Stimulated activated CD4-positive, alpha-beta T cell treated with anti-CD3 and anti-CD28 coated beads, TNF-alpha, amount 100 ng/mL, for 4 hours (primary cell): Measurements from ENCODE around the gene CUX1.

Experiments
- DNase-seq, 3 experiments: peaks; one replicate each; pipeline ENCODE4 v3.0.0-alpha.2; 2020; ENCODE audit warnings: low read depth in 3 of 3

CUX1 gene

DNA sequence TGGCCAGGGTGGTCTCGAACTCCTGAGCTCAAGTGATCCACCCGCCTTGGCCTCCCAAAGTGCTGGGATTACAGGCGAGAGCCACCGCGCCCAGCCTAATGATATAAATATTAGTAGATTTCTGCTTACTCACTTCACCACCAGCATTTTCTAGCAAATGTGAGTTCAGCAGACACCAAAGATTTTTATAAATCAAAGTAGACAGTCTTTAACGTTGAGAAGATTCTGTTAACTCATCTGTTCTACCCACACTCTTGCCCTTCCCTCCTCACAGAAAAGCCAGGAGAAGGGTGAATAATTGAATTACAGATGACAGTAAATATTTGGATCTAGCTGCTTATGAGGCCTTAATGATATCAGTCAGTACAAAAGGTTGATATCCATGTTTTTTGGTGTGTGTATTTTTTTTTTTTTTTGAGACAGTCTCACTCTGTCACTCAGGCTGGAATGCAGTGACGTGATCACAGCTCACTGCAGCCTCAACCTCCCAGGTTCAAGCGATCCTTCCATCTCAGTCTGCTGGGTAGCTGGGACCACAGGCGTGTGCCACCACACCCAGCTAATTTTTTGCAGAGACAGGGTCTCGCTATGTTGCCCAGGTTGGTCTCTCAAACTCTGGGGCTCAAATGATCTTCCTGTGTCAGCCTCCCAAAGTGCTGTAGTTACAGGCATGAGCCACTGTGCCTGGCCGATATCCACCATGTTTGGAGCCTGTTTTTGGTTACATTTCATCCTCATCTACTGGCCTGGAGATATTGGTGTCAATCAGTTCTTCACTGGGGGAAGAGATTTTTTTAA is 120.5 kb downstream of the CUX1 start:
- DNase-seq = no peak

- no peak for DNase-seq
Observed at GRCh38 chr7:101939136-101939695, 121.8 kb downstream of the CUX1 start.

GRCh38 chr7:101940151-101940550 is 122.7 kb downstream of the CUX1 start:
- no peak for DNase-seq

GRCh38 chr7:101940830-101941229 is 123.4 kb downstream of the CUX1 start:
- DNase-seq = no peak

DNA sequence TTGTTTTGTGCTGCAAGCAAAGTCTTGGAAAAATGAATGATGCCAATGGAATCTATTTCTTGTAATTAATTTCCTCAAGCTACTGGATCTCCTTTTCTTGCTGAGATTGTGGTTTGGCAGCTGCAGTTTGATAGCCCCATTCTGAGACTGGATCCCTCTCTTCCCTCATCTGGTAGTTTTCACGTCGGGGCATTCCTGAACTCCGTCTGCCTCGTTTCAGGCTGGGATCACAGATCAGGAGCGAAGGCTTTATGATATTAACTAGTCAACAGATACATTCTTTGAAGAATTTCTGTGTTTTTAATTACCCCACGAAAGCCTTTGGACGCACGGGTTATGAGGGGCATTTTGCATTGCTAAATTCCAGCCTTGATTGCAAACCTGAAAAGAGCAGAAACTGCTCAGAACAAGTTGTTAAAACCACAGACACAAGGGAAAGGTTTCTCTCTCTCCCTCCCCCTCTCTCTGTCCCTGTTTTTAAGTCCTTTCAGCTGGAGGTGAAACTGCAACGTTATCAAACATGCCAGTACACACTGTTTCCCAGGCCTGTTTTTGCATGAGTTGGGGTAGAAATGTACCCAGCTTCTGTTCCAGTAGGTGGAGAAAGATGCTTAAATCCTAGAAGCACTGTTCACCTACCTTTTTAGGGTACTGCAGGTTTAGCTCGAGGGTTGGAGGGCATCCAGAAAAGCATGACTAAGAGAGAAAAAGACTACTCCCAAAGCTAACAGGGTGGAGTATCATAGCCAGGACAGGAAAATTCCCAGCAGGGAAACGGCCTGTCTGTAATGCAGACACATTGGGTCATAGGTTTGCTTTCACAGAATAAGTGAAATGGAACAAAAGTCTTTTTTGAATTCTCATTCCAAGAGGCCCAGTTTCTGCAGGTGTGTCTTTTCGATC is 124.3 kb downstream of the CUX1 start:
- DNase-seq = no peak

- no peak for DNase-seq
Observed at GRCh38 chr7:101942603-101943210, 125.3 kb downstream of the CUX1 start.

DNA sequence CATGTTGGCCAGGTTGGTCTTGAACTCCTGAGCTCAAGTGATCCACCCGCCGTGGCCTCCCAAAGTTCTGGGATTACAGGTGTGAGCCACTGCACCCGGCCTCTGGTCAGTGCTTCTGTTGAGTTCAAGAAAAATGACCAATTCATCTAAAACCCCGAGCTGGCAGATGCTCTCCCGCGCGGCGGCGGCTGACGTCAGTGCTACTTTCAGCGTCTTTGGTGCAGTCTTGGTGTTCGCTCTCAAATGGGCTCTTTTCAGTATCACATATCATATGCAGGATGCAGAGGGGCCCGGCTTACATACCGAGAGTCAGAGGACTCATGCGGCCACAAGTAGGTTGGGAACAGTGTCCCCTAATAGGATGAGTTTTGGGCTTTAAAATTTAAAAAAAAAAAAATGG is 125.9 kb downstream of the CUX1 start:
- DNase-seq = no peak

- no peak for DNase-seq
Observed at GRCh38 chr7:101943889-101944600, 126.6 kb downstream of the CUX1 start.

- no peak for DNase-seq
Observed at GRCh38 chr7:101944611-101945010, 127.2 kb downstream of the CUX1 start.

GRCh38 chr7:101945034-101945758 is 127.8 kb downstream of the CUX1 start:
- DNase-seq = no peak

GRCh38 chr7:101947899-101948298 is 130.5 kb downstream of the CUX1 start:
- no peak for DNase-seq

DNA sequence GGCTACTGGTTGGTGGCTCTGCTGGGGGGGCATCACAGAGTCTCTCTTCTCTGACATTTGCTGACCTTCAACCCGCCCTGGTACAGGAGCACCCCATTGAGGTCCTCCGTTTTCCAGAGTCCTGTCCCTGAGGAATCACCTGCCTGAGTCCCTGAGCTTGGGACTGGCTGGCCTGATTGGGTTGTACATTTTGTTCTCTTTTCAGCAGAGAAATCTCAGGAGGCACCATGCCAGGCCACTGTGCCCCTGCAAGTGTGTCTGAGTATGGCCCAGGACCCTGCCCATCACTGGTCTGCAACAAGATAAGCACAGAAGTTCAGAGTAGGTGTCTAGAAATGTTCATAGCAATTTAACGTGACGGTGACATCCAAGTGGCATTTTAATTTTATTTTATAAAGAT is 131.2 kb downstream of the CUX1 start:
- no peak for DNase-seq

- no peak for DNase-seq
Observed at GRCh38 chr7:101950450-101951119, 133.2 kb downstream of the CUX1 start.

DNA sequence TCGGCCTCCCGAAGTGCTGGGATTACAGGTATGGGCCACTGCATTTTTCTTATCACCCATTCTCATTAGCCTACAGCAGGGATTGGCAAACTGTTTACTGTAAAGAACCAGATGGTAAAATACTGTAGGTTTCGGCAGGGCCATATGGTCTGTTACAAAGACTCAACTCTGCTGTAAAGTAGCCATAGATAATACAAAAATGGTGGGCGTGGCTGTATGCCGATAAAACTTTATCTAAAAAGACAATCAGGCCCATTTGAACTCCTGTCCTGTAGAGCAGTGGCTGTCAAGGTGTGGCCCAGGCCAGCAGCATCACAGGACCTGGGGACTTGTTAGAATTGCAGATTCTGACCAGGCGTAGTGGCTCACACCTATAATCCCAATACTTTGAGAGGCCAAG is 134.3 kb downstream of the CUX1 start:
- DNase-seq = no peak

DNA sequence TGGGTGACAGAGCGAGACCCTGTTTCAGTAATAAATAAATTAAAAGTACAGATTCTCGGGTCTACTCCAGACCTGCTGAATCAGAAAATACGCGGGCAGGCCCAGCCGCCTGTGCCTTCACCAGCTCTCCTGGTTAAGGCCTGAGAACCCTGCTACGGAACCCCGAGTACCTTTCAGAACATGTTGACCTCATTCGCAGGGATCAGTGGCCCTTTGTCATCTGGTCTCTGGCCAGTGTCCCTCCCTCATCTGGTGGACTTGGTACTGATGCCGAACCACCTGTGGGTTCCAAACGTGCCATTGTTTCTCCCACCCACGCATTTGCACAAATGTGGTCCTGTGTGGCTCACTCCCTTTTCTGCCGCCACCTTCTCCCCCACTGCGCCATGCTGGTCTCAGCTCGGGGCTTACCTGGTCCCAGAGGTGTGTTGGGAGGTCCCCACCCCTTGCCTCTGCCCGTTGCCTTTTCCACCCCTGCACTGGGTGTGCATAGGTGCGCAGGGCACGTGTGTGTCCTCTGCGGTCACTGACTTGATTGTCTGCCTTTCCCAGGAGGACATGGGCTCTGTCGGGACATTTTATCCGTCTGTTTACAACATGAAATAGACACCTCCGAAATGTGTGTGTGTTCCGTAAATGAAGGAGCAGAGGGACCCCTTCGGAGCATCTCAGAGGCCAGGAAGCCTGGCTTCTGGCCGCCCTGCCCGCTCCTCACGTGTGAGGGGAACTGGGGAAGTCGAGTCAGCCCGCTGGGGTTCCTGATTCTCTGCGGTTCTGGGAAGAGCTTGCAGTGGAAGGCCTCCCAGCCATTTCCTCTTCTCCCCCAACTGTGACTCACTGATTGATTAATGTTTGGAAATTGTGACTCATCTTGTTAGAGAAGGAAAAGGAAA is 135.2 kb downstream of the CUX1 start:
- DNase-seq = no peak

DNA sequence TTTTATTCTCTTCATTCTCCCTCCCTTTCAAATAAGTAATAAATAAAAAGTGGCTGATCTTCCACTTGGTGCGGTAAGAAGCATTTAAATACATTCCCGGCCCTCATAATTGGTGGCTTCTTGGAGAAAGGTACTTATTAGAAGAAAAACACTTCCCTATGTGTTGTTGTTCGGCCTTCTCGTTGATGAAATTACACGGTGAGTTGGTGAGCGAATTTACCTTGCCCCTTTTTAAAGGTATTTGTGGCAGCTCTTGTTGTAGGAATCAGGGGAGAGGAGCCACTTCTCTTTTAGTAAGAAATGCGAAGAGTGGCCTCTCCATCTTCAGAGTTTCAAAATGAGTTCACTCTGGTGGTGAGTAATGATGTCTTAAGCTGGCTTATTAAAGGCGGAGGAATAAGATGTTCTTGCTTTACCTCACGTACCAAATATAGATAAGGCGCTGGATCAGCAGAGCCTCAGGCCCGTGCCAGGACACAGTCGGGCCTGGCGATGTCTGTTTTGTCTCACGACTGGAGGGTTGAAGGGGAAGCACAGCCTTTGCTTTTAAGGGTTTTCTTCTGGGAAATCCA is 135.9 kb downstream of the CUX1 start:
- DNase-seq = no peak

GRCh38 chr7:101954499-101954898 is 137.1 kb downstream of the CUX1 start:
- DNase-seq = no peak

DNA sequence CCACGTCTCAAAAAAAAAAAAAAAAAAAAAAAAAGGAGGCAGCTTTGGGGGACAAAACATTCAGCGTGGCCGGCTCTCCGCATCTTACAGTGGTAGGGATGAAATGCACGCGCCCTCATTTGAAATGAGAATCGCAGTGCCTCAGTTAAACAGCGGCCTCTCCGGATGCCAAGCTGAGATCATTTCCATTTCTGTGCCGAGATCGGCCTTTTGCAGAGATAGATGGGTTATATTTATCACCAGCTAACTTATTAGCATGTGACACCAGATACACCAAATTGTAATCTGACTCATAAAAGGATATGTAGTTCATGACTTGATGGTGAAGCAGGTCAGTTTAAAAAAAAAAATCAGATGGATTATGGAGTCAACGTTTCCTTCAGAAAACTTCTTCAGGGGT is 138.7 kb downstream of the CUX1 start:
- no peak for DNase-seq
